K562 (cell line): ENCODE data around the gene ITGB5. TPM values are rescaled to one million over a fixed set of nuclear protein-coding genes. Genes with fewer than 3 reads are reported as not detected.

Source experiments
- EP300 ChIP-seq: IDR thresholded peaks from 2 replicates; pipeline ENCODE4 v1.6.1; 2012; ENCODE audit warnings: low read length, improper control_type of control experiment
- GATAD2A ChIP-seq: fragments of 450-650 bp; IDR thresholded peaks from 2 replicates; pipeline ENCODE4 v1.6.1; 2017
- KDM2B ChIP-seq: fragments of 250-450 bp; sonication (Bioruptor Pico); IDR thresholded peaks from 2 replicates; pipeline ENCODE4 v1.8.0; 2021; ENCODE audit warnings: mild to moderate bottlenecking, moderate library complexity
- RERE ChIP-seq: sonication (generic); formaldehyde crosslinking; IDR thresholded peaks from 2 replicates; pipeline ENCODE4 v1.8.0; 2023; ENCODE audit warnings: missing genetic modification reagents, mild to moderate bottlenecking, borderline replicate concordance
- SETDB1 ChIP-seq: IDR thresholded peaks from one replicate; pipeline ENCODE4 v1.6.1; 2012; ENCODE audit warnings: low read length, control low read depth, inconsistent platforms
- STAT6 ChIP-seq: sonication (generic); formaldehyde crosslinking; IDR thresholded peaks from 2 replicates; pipeline ENCODE4 v1.8.1; 2023; ENCODE audit warnings: mild to moderate bottlenecking, missing genetic modification reagents
- U2AF1 ChIP-seq: fragments of 200-400 bp; formaldehyde crosslinking; optimal IDR thresholded peaks from 2 replicates; pipeline ENCODE3; 2017; ENCODE audit warnings: mild to moderate bottlenecking, low read depth, low read length, moderate library complexity
- polyA plus RNA-seq, 8 experiments: library from polyadenylated mRNA; depleted of rRNA in 4 of 8; stranded (reverse) in 5 of 8; unstranded in 3 of 8; fragments of >200 nt; fragmentation: Nextera tagmentation in 2 of 8; fragmentation: Illumina TruSeq in 1 of 8; extraction: Ambion mirVana in 2 of 8; extraction: Trizol in 1 of 8; gene quantifications; 2 replicates each; pipeline versions ENCODE4 v1.2.1 to v1.2.3, GENCODE V29; 2011 to 2014; ENCODE audit warnings: inconsistent platforms in 1 of 8, missing spikeins in 1 of 8
- total RNA-seq, 7 experiments: library from RNA; depleted of rRNA in 6 of 7; stranded (reverse); fragments of >200 nt in 6 of 7; fragmentation: Illumina TruSeq in 2 of 7; extraction: Trizol in 2 of 7; gene quantifications; 2 replicates each; pipeline versions ENCODE4 v1.2.1 to v1.2.3, GENCODE V29; 2011 to 2021; ENCODE audit warnings: low replicate concordance in 1 of 7
- TF ChIP-seq, protein P1 (sequence below): fragments of 450-650 bp; IDR thresholded peaks from one replicate; pipeline ENCODE4 v1.6.1; 2018; ENCODE audit warnings: mild to moderate bottlenecking, moderate library complexity; ENCODE audit not compliant: partially characterized antibody

The ITGB5 gene
- total and polyA plus RNA-seq, 9 of the 15 experiments (the other 6 are each of a cell fraction or from before 2014, with no cell fraction given), result 1.7 to 46.8 (median 9.9) TPM

DNA sequence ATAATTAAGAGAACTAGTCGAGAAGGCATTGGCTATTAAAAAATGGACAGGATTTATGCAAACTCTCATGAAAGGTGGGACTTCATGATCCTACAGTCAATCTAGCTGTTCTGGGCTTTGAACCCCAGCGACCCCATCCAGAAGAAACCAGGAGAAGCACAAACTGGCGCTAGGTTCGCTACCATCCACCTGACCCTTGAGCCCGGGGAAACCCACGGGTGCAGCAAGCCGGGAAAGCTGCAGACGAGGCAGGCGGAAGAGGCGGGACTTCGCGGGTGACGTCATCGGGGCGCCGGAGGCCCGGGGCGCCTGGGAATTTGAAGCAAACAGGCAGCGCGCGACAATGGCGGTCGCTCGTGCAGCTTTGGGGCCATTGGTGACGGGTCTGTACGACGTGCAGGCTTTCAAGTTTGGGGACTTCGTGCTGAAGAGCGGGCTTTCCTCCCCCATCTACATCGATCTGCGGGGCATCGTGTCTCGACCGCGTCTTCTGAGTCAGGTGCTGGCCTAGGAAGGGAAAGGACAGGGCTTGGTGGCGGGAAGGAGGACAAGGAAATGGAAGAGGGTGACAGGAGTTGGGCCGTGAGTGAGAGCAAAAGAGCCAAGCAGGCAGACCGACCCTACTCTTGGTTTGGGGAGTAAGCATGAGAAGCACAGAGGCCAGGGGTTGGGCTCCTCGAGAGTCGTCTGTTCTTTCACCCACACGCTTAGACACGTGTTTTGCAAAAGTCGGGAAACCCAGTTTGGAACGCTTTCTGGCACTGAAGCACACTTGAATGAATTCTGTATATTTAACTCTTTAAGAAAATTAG lies 156.8 kb downstream of the ITGB5 start, which contains the start of gene UMPS (continued):
- no peak for TF ChIP-seq RERE (CRISPR knock-in tag)
- no peak; the same call in 1 of the 2 replicates for TF ChIP-seq STAT6
- no peak for TF ChIP-seq SETDB1
- no peak for TF ChIP-seq U2AF1
- TF ChIP-seq, protein P1, sequence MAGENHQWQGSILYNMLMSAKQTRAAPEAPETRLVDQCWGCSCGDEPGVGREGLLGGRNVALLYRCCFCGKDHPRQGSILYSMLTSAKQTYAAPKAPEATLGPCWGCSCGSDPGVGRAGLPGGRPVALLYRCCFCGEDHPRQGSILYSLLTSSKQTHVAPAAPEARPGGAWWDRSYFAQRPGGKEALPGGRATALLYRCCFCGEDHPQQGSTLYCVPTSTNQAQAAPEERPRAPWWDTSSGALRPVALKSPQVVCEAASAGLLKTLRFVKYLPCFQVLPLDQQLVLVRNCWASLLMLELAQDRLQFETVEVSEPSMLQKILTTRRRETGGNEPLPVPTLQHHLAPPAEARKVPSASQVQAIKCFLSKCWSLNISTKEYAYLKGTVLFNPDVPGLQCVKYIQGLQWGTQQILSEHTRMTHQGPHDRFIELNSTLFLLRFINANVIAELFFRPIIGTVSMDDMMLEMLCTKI, result no peak
- no peak for TF ChIP-seq EP300
- TF ChIP-seq GATAD2A, result no peak
- TF ChIP-seq KDM2B (CRISPR knock-in tag), result no peak
